NCI-H345 treated with DMSO at 0.1 percent for 48 hours (cell line): ENCODE measurements around the gene EIF5A.
"Not testable (repeated sequence)": the region's sequence is repeated elsewhere in the genome, so short reads cannot be mapped to it uniquely, and the experiment has no call there.

Experiments
- DNase-seq: peaks from one replicate; lab custom pipeline; 2025; ENCODE audit not compliant: unreplicated experiment; lab: John Stamatoyannopoulos, UW

Gene EIF5A

GRCh38 chr17:7329997-7330637 is 22.7 kb downstream of the EIF5A start:
- DNase-seq, result peak; percentile 53

- no peak for DNase-seq
Measured at GRCh38 chr17:7330638-7331015, 23.2 kb downstream of the EIF5A start.

GRCh38 chr17:7332111-7332510 is 24.7 kb downstream of the EIF5A start:
- DNase-seq, result no peak

- not testable (repeated sequence) for DNase-seq
Measured at GRCh38 chr17:7332600-7333069, 25.2 kb downstream of the EIF5A start.

GRCh38 chr17:7334938-7335538 is 27.6 kb downstream of the EIF5A start:
- DNase-seq, result no peak

GRCh38 chr17:7335765-7336164 is 28.3 kb downstream of the EIF5A start:
- not testable (repeated sequence) for DNase-seq

- DNase-seq, result no peak
Measured at GRCh38 chr17:7336240-7337175, 29.1 kb downstream of the EIF5A start, which contains the start of gene ACAP1. TSS of gene ACAP1 (plus strand) at chr17:7336529. CDS start at chr17:7336735, 206 bp downstream.

- DNase-seq, result not testable (repeated sequence)
Measured at GRCh38 chr17:7337600-7337999, 30.2 kb downstream of the EIF5A start.

GRCh38 chr17:7340179-7340578 is 32.8 kb downstream of the EIF5A start:
- DNase-seq, result no peak

GRCh38 chr17:7341842-7342241 is 34.4 kb downstream of the EIF5A start:
- DNase-seq, result no peak

GRCh38 chr17:7343250-7343649 is 35.8 kb downstream of the EIF5A start:
- DNase-seq, result no peak

GRCh38 chr17:7346761-7347614 is 39.6 kb downstream of the EIF5A start:
- DNase-seq, result no peak

GRCh38 chr17:7347630-7348477 is 40.4 kb downstream of the EIF5A start:
- DNase-seq, result no peak

GRCh38 chr17:7348478-7349242 is 41.2 kb downstream of the EIF5A start:
- DNase-seq, result no peak

- no peak for DNase-seq
Measured at GRCh38 chr17:7351665-7352502, 44.5 kb downstream of the EIF5A start, which contains the start of gene KCTD11. TSS of gene KCTD11 (plus strand) at chr17:7352162.

- DNase-seq, result no peak
Measured at GRCh38 chr17:7352503-7352889, 45.1 kb downstream of the EIF5A start.

- no peak for DNase-seq
Measured at GRCh38 chr17:7352910-7353635, 45.6 kb downstream of the EIF5A start.
